Cardiac muscle cell (in vitro differentiated cells and primary cell): Measurements from ENCODE around the gene IRF8. TPM values are rescaled to one million over a fixed set of nuclear protein-coding genes. Genes with fewer than 3 reads are reported as not detected.

Experiments
- DNase-seq, 2 donors: peaks; one replicate each; pipeline versions ENCODE4 v3.0.0 to v3.0.0-alpha.2; 2010 to 2017; ENCODE audit warnings: low read depth in 1 of 2, low spot score in 1 of 2
- H3K27ac ChIP-seq: fragments of 200-600 bp; sonication (generic); 2 replicates; pipeline ENCODE4 v1.5.1; 2016
- H3K27me3 ChIP-seq: fragments of 200-600 bp; sonication (generic); 2 replicates; pipeline ENCODE4 v1.6.0; 2016; ENCODE audit warnings: control low read depth
- H3K36me3 ChIP-seq: fragments of 200-600 bp; sonication (generic); 2 replicates; pipeline ENCODE4 v1.5.1; 2016; ENCODE audit warnings: control low read depth
- H3K4me1 ChIP-seq: fragments of 200-600 bp; sonication (generic); 2 replicates; pipeline ENCODE4 v1.8.1; 2017; ENCODE audit warnings: low read depth, mild to moderate bottlenecking, mixed run types
- H3K4me3 ChIP-seq: fragments of 200-600 bp; sonication (generic); 2 replicates; pipeline ENCODE4 v1.5.1; 2016; ENCODE audit warnings: mild to moderate bottlenecking
- H3K9me3 ChIP-seq: fragments of 200-600 bp; sonication (generic); 2 replicates; pipeline ENCODE4 v1.5.1; 2017; ENCODE audit warnings: low read depth, mild to moderate bottlenecking, control low read depth
- CTCF ChIP-seq: IDR thresholded peaks from 2 replicates; pipeline ENCODE4 v1.5.1; 2012; ENCODE audit warnings: low read depth, mild to moderate bottlenecking, low read length
- polyA plus RNA-seq: library from polyadenylated mRNA; unstranded; fragments of >200 nt; fragmentation: Nextera tagmentation; extraction: Ambion mirVana; gene quantifications from 2 replicates; pipeline ENCODE4 v1.2.1, GENCODE V29; 2016
- total RNA-seq: library from RNA; depleted of rRNA; stranded (reverse); fragments of >200 nt; gene quantifications from 2 replicates; pipeline ENCODE4 v1.2.3, GENCODE V29; 2016

IRF8 gene
- total and polyA plus RNA-seq, 2 experiments from 2014 or later, result 1.7 to 12.8 TPM

- no peak overlapping the region for H3K27ac ChIP-seq
- H3K4me3 ChIP-seq, result no peak overlapping the region
- no peak for TF ChIP-seq CTCF
- peak in 1 of 2 donors; percentile 57 for DNase-seq
- H3K36me3 ChIP-seq, result no peaks in the 10 kb centered on the region
- peaks cover 17% of the 10 kb centered on the region for H3K27me3 ChIP-seq
- no peaks in the 10 kb centered on the region for H3K9me3 ChIP-seq
- H3K4me1 ChIP-seq, result no peaks in the 10 kb centered on the region
These were observed 20.1 kb upstream of the IRF8 start for GRCh38 chr16:85878875-85879274.

GRCh38 chr16:85879549-85879948, 19.4 kb upstream of the IRF8 start:
- TF ChIP-seq CTCF, result no peak
- Histone ChIP-seq H3K27ac (no peak overlapping the region), H3K27me3 (peaks cover 24% of the 10 kb centered on the region), H3K4me1 (no peaks in the 10 kb centered on the region), H3K4me3 (no peak overlapping the region), H3K36me3 (no peaks in the 10 kb centered on the region), H3K9me3 (no peaks in the 10 kb centered on the region)
- DNase-seq, result no peak

- Histone ChIP-seq H3K27ac (no peak overlapping the region), H3K4me3 (no peak overlapping the region)
- DNase-seq, result no peak
These were observed 18.8 kb upstream of the IRF8 start for GRCh38 chr16:85879975-85880831.

GRCh38 chr16:85880861-85881260, 18.1 kb upstream of the IRF8 start:
- DNase-seq, result no peak
- Histone ChIP-seq H3K9me3 (no peaks in the 10 kb centered on the region), H3K27me3 (peaks cover 33% of the 10 kb centered on the region), H3K36me3 (no peaks in the 10 kb centered on the region), H3K4me1 (no peaks in the 10 kb centered on the region), H3K27ac (no peak overlapping the region), H3K4me3 (no peak overlapping the region)
- no peak for TF ChIP-seq CTCF

More at GRCh38 chr16:85879975-85880831, 18.8 kb upstream of the IRF8 start:
- H3K9me3 ChIP-seq, result no peaks in the 10 kb centered on the region
- H3K27me3 ChIP-seq, result peaks cover 31% of the 10 kb centered on the region
- TF ChIP-seq CTCF, result no peak
- H3K36me3 ChIP-seq, result no peaks in the 10 kb centered on the region
- no peaks in the 10 kb centered on the region for H3K4me1 ChIP-seq

- Histone ChIP-seq H3K36me3 (no peaks in the 10 kb centered on the region), H3K4me1 (no peaks in the 10 kb centered on the region), H3K27me3 (peaks cover 37% of the 10 kb centered on the region), H3K27ac (no peak overlapping the region), H3K9me3 (no peaks in the 10 kb centered on the region), H3K4me3 (no peak overlapping the region)
- no peak for DNase-seq
- no peak for TF ChIP-seq CTCF
These were observed 17.5 kb upstream of the IRF8 start for GRCh38 chr16:85881436-85881835.
